Activated CD4-positive, CD25-positive, alpha-beta regulatory T cell treated with anti-CD3 and anti-CD28 coated beads, Interleukin-2, amount 50 U/mL, for 24 hours (primary cell): ENCODE results near the gene PDCD2.
A peak's percentile ranks its signal among the peaks of the same experiment; 100 is the strongest.
"Not testable (repeated sequence)": the region's sequence is repeated elsewhere in the genome, so short reads cannot be mapped to it uniquely, and the experiment has no call there.

ENCODE experiments used
- ATAC-seq, 2 donors: fragments of 150-1000 bp; cut with Tn5 transposase; one replicate each; pipeline ENCODE4 v1.10.0; 2021; ENCODE audit warnings: mild to moderate bottlenecking in 1 of 2, moderate library complexity in 1 of 2

PDCD2 gene

GRCh38 chr6:170552765-170553533, 31.5 kb downstream of the PDCD2 start, which contains the start of gene PSMB1:
Gene PSMB1 (minus strand): TSS chr6:170553307. CDS start chr6:170553242, 65 bp downstream.
- ATAC-seq: peak; percentile 41 to 51

GRCh38 chr6:170545405-170545804, 39.0 kb downstream of the PDCD2 start:
- ATAC-seq: no peak

GRCh38 chr6:170542031-170542719, 42.3 kb downstream of the PDCD2 start:
- ATAC-seq: no peak

GRCh38 chr6:170537329-170537728, 47.1 kb downstream of the PDCD2 start:
- no peak for ATAC-seq

- no peak for ATAC-seq
Measured at GRCh38 chr6:170536671-170537070, 47.8 kb downstream of the PDCD2 start.

GRCh38 chr6:170535004-170535403, 49.4 kb downstream of the PDCD2 start:
- no peak for ATAC-seq

- ATAC-seq: no peak
Measured at GRCh38 chr6:170533792-170534191, 50.6 kb downstream of the PDCD2 start.

- ATAC-seq: no peak
Measured at GRCh38 chr6:170532867-170533488, 51.5 kb downstream of the PDCD2 start.

GRCh38 chr6:170529839-170530469, 54.5 kb downstream of the PDCD2 start:
- ATAC-seq: peak; percentile 56 to 66

- not testable (repeated sequence) for ATAC-seq
Measured at GRCh38 chr6:170527995-170528394, 56.4 kb downstream of the PDCD2 start.

GRCh38 chr6:170525795-170526194, 58.6 kb downstream of the PDCD2 start:
- no peak for ATAC-seq
